ENCODE measurements around the gene STRN4. TPM values are rescaled to one million over a fixed set of nuclear protein-coding genes. Genes with fewer than 3 reads are reported as not detected.

Gene STRN4
- 71.9 TPM for total RNA-seq

GRCh38 chr19:46746281-46747057 lies at the start of gene STRN4:
TSS of gene STRN4 (minus strand) at chr19:46746450. CDS start at chr19:46746430, 20 bp downstream.

GRCh38 chr19:46788262-46788967 lies 42.2 kb upstream of the STRN4 start, which contains the start of gene SLC1A5:
TSS of gene SLC1A5 (minus strand) at chr19:46788594. CDS start at chr19:46787965, 629 bp downstream.

GRCh38 chr19:46745521-46746280 lies 549 bp downstream of the STRN4 start, which contains the start of gene FKRP:
TSS of gene FKRP (plus strand) at chr19:46746057. CDS start at chr19:46755451, 9,394 bp downstream.

GRCh38 chr19:46717034-46717715 lies 29.1 kb downstream of the STRN4 start, which contains the start of gene PRKD2:
TSS of gene PRKD2 (minus strand) at chr19:46717114. CDS start at chr19:46716370, 744 bp downstream.

Other genes with a start within 250 kb of the STRN4 start
- 277 TPM for gene CALM3, start 145.1 kb downstream of the STRN4 start, total RNA-seq
- 2.5 TPM for gene PTGIR, start 121.4 kb downstream of the STRN4 start, total RNA-seq
- not detected for gene GNG8, start 110.2 kb downstream of the STRN4 start, total RNA-seq
- gene DACT3, start 85.3 kb downstream of the STRN4 start, total RNA-seq = 18.5 TPM
- gene PRKD2, start 29.3 kb downstream of the STRN4 start, total RNA-seq = 25.5 TPM
- gene FKRP, start 393 bp downstream of the STRN4 start, total RNA-seq = 25.0 TPM
- 10.7 TPM for gene SLC1A5, start 42.1 kb upstream of the STRN4 start, total RNA-seq
- 48.4 TPM for gene AP2S1, start 104.4 kb upstream of the STRN4 start, total RNA-seq
- gene ARHGAP35, start 114.5 kb upstream of the STRN4 start, total RNA-seq = 72.8 TPM

Measured in camera-type eye (tissue), 1 donor.